OCI-LY3 (cell line): ENCODE measurements around the gene SLC36A1.

Source experiments
- CTCF ChIP-seq: fragments of 200-600, 300-600 bp; sonication (generic); IDR thresholded peaks from 2 replicates; pipeline ENCODE4 v1.5.1; 2014; ENCODE audit warnings: antibody characterized with exemption, low read length, low read depth
- EZH2phosphoT487 ChIP-seq: fragments of 200-600 bp; shearing (Covaris generic); IDR thresholded peaks from 2 replicates; pipeline ENCODE4 v1.6.1; 2018; ENCODE audit warnings: antibody characterized with exemption, mixed run types, low read depth

DNA sequence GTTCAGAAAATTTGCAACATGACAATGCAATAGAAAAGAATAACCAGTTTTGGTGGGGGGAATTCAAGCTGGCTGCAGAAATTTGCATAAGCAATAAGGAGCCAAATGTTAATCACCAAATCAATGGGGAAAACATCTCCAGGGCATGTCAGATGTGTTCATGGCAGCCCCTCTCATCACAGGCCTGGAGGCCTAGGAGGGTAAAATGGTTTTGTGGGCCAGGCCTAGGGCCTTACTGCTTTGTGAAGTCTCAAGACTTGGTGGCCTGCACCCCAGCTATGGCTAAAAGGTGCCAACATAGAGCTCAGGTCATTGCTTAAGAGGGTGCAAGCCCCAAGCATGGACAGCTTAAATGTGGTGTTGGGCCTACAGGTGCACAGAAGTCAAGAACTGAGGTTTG lies 29.7 kb upstream of the SLC36A1 start:
- TF ChIP-seq CTCF = no peak
- no peak for TF ChIP-seq EZH2phosphoT487
